Head of caudate nucleus (tissue), 42 donors: ENCODE data around the gene SYT7.
"Not testable (repeated sequence)": the region's sequence is repeated elsewhere in the genome, so short reads cannot be mapped to it uniquely, and the experiment has no call there.

Source experiments
- DNase-seq, 42 donors: peaks; one replicate each; pipeline versions ENCODE4 v3.0.0 to v3.0.0-alpha.2; 2020 to 2021; ENCODE audit warnings: mixed read lengths in 7 of 42
- intact Hi-C: fragments of 100-400 bp; cut with DNase I; formaldehyde crosslinking; loops from one replicate; pipeline ENCODE4 v1.15.0; 2022

SYT7 gene

GRCh38 chr11:61477727-61478148, 103.1 kb downstream of the SYT7 start:
- DNase-seq: peak in 39 of 42 donors; percentile 32 to 83 (median 65)
- intact Hi-C loops: loop anchor here (5.0 kb wide), 1 partner anchor 35 kb away; no protein-coding TSS in a partner anchor

GRCh38 chr11:61477126-61477525, 103.8 kb downstream of the SYT7 start:
- DNase-seq: no peak
- intact Hi-C loops: loop anchor here (5.0 kb wide), 1 partner anchor 35 kb away; no protein-coding TSS in a partner anchor

- peak in 1 of 42 donors; percentile 53 for DNase-seq
- intact Hi-C loops: loop anchor here (5.0 kb wide), 1 partner anchor 36 kb away; no protein-coding TSS in a partner anchor
Observed at GRCh38 chr11:61476371-61476770, 104.5 kb downstream of the SYT7 start.

GRCh38 chr11:61475433-61475832, 105.4 kb downstream of the SYT7 start:
- intact Hi-C loops: loop anchor here (5.0 kb wide), 1 partner anchor 37 kb away; no protein-coding TSS in a partner anchor

GRCh38 chr11:61474013-61474643, 106.7 kb downstream of the SYT7 start:
- no peak for DNase-seq
- intact Hi-C loops: no loop called here

More at GRCh38 chr11:61475433-61475832, 105.4 kb downstream of the SYT7 start:
- peak in 19 of 42 donors; percentile 23 to 76 (median 51) for DNase-seq

- DNase-seq: peak; percentile 37 to 92 (median 76)
- intact Hi-C loops: no loop called here
Observed at GRCh38 chr11:61473370-61474012, 107.4 kb downstream of the SYT7 start.

GRCh38 chr11:61472868-61473267, 108.0 kb downstream of the SYT7 start:
- intact Hi-C loops: no loop called here
- peak in 4 of 42 donors; percentile 32 to 72 (median 40) for DNase-seq

- intact Hi-C loops: no loop called here
- no peak for DNase-seq
Observed at GRCh38 chr11:61472282-61472681, 108.6 kb downstream of the SYT7 start.

GRCh38 chr11:61468002-61468401, 112.9 kb downstream of the SYT7 start:
- intact Hi-C loops: no loop called here
- no peak for DNase-seq

GRCh38 chr11:61467602-61468001, 113.3 kb downstream of the SYT7 start:
- intact Hi-C loops, DNase-seq: not testable (repeated sequence)
